Skeletal muscle cell (primary cell): ENCODE results near the gene ANXA3.

Experiments
- DNase-seq: peaks from one replicate; pipeline ENCODE4 v3.0.0-alpha.2; 2010; ENCODE audit warnings: low read depth
- H3K4me3 ChIP-seq: 2 replicates; pipeline ENCODE4 v1.5.1; 2011; ENCODE audit warnings: low read depth, mild to moderate bottlenecking, control low read depth, low read length, moderate library complexity

ANXA3 gene

DNA sequence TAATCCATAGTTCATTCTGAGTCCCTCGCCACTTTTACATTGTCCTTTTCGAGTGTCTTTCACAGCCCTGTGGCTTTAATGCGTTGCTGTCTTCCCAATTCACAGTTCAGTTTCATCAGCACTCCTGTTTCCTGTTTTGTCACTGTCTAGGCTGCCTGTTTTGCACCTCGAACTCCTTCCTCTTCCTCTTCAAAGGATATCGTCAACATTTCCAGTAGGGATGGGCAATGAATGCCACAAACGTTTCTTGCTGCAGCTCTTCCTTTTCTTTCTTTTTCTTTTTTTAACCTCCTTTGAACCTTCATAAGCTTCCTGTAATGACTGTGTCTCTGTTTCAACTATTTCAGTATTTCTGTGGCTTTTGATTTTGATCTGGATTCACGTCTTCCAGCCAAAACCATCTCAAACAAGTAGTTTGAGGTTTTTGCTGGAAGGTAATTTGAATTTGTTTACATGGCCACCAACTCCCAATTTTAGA is 105.4 kb downstream of the ANXA3 start:
- DNase-seq, result no peak
- H3K4me3 ChIP-seq, result no peak overlapping the region

DNA sequence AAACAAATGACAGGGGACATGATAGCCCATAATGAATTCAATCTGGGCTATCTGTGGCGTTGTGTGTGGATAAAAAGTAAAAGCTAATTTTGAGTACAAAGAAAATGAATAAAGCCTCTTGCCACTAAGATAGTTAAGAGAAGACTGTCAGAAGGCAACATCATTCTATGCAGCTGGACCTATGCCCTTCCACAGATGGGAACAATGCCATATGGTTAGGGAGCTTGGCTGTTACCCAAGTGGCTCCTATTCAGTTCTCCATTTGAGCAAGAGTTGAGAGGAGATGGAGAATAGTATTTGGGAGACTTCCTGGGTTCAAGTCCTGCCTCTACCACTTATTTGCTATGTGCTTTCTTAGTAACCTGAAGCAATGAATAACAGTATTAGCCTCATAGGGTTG is 107.7 kb downstream of the ANXA3 start:
- no peak for DNase-seq
- no peak overlapping the region for H3K4me3 ChIP-seq

DNA sequence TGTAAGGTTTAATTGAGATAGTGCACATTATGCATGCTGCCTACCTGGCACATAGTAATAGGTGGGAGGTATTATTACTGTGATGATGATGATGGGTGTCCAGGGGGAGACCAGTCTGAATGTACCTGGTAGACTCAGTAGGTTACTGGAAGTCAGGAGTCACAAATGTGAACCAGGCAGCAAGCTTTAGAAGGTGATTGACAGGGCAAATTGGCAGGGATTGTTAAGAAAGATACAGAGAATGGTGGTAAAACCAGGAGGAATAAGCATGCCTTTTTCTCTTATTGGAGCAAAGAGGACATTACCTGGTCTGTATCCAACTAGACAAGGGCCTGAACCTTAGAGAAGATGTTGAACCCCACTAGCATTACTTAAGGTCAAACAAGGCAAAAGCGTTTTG is 108.1 kb downstream of the ANXA3 start:
- no peak for DNase-seq
- no peak overlapping the region for H3K4me3 ChIP-seq
